Measurements from ENCODE around the gene ZNF184. TPM values are rescaled to one million over a fixed set of nuclear protein-coding genes. Genes with fewer than 3 reads are reported as not detected.

ZNF184 gene
- total and polyA plus RNA-seq, 9 of the 15 experiments (the other 6 are each of a cell fraction or from before 2014, with no cell fraction given), result 7.6 to 22.2 (median 12.8) TPM

DNA sequence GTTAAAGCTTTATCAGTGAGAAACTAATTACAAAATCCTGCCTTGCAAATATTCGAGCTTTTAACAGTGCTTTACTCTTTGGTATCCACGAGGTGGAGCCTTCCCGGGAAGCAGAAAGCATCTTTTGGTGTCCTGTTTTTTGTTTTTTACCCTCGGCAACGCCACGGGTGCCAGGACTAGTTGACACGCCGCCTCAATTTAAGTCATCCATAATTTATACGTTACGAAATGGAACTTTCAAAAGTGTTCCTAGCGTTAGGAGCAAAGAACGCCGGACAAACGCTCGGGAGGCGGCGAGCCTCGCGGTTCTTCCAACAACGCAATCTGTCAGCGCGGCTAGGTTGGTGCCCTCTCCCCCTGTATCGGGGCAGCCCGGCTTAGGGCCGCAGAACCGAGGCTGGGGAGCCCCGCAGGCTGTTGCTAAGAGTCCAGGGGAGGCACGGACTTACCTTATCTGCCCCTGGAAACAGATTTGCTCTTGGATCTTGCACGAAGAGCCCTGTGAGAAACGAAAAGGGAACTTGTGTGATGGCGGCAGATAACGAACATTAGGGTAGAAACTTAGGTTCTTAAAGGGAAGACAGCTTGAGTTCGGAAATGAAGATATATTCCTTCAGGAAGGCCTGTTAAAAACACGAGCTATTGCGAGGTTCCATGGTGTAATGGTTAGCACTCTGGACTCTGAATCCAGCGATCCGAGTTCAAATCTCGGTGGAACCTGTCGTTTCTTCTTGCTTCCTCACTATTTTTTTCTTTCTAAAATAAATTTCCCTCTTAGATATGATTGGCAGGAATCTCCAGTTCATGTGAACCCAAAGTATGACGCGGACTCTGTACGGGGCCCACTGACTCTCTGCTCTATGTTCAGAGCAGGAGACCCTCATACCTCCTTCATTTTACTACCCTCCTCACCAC is 46.2 kb upstream of the ZNF184 start (continued):
- TF ChIP-seq ZKSCAN8 (CRISPR knock-in tag; IDR thresholded peaks at IDR 0.05) (no peak), KAT7 (CRISPR knock-in tag; IDR thresholded peaks at IDR 0.05; ENCODE audit: borderline replicate concordance) (peak; percentile 74; the same call in 1 of the 2 replicates), NR1H2 (CRISPR knock-in tag; IDR thresholded peaks at IDR 0.05) (no peak), HDAC8 (tag; IDR thresholded peaks at IDR 0.05) (no peak), ATF1 (CRISPR knock-in tag; IDR thresholded peaks at IDR 0.05) (no peak), ATF1 (tag; IDR thresholded peaks at IDR 0.05) (peak; percentile 73), ZNF778 (CRISPR knock-in tag; IDR thresholded peaks at IDR 0.05) (no peak), ZC3H8 (IDR thresholded peaks at IDR 0.05) (no peak), NFXL1 (CRISPR knock-in tag; IDR thresholded peaks at IDR 0.05) (no peak), CAMTA2 (CRISPR knock-in tag; conservative IDR thresholded peaks at IDR 0.05) (no peak), FOXA3 (CRISPR knock-in tag; conservative IDR thresholded peaks at IDR 0.05 in 1 of 2, IDR thresholded peaks at IDR 0.05 in 1 of 2) (0 out of 4 replicates have a peak, but pooled peaks of 1 of the 2 experiments have one; percentile 23), ASH1L (IDR thresholded peaks at IDR 0.05; ENCODE audit: borderline replicate concordance, low read depth, partially characterized antibody) (no peak), ZNF445 (CRISPR knock-in tag; IDR thresholded peaks at IDR 0.05; ENCODE audit: low read depth) (no peak)
- TF ChIP-seq, protein P1, sequence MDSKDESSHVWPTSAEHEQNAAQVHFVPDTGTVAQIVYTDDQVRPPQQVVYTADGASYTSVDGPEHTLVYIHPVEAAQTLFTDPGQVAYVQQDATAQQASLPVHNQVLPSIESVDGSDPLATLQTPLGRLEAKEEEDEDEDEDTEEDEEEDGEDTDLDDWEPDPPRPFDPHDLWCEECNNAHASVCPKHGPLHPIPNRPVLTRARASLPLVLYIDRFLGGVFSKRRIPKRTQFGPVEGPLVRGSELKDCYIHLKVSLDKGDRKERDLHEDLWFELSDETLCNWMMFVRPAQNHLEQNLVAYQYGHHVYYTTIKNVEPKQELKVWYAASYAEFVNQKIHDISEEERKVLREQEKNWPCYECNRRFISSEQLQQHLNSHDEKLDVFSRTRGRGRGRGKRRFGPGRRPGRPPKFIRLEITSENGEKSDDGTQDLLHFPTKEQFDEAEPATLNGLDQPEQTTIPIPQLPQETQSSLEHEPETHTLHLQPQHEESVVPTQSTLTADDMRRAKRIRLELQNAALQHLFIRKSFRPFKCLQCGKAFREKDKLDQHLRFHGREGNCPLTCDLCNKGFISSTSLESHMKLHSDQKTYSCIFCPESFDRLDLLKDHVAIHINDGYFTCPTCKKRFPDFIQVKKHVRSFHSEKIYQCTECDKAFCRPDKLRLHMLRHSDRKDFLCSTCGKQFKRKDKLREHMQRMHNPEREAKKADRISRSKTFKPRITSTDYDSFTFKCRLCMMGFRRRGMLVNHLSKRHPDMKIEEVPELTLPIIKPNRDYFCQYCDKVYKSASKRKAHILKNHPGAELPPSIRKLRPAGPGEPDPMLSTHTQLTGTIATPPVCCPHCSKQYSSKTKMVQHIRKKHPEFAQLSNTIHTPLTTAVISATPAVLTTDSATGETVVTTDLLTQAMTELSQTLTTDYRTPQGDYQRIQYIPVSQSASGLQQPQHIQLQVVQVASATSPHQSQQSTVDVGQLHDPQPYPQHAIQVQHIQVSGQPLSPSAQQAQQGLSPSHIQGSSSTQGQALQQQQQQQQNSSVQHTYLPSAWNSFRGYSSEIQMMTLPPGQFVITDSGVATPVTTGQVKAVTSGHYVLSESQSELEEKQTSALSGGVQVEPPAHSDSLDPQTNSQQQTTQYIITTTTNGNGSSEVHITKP (IDR thresholded peaks at IDR 0.05; ENCODE audit: partially characterized antibody), result peak; percentile 11
- TF ChIP-seq, protein P2, sequence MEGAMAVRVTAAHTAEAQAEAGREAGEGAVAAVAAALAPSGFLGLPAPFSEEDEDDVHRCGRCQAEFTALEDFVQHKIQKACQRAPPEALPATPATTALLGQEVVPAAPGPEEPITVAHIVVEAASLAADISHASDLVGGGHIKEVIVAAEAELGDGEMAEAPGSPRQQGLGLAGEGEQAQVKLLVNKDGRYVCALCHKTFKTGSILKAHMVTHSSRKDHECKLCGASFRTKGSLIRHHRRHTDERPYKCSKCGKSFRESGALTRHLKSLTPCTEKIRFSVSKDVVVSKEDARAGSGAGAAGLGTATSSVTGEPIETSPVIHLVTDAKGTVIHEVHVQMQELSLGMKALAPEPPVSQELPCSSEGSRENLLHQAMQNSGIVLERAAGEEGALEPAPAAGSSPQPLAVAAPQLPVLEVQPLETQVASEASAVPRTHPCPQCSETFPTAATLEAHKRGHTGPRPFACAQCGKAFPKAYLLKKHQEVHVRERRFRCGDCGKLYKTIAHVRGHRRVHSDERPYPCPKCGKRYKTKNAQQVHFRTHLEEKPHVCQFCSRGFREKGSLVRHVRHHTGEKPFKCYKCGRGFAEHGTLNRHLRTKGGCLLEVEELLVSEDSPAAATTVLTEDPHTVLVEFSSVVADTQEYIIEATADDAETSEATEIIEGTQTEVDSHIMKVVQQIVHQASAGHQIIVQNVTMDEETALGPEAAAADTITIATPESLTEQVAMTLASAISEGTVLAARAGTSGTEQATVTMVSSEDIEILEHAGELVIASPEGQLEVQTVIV (CRISPR knock-in tag; IDR thresholded peaks at IDR 0.05; ENCODE audit: borderline replicate concordance), result no peak

Data from K562 (cell line).